ENCODE measurements around the gene FAR2.

DNA sequence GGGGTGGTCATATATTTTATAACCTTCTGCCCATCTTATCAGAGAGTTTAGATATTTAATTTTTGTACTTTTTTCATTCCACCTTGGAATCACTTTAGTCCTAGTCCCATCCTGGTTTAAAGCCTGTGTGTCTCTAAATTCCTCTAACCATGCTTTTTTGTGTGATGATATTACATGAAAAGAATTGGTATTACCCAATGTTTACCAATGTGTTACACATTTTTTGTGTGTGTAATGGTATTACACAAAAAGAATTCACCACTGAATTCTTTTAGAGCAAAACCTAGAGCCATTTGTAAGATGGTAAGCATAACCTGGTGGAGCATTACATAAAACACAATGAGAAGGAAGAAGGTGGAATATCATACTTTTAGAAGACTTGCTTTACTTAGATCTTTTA is 77.5 kb downstream of the FAR2 start:
- TF ChIP-seq, protein P1, sequence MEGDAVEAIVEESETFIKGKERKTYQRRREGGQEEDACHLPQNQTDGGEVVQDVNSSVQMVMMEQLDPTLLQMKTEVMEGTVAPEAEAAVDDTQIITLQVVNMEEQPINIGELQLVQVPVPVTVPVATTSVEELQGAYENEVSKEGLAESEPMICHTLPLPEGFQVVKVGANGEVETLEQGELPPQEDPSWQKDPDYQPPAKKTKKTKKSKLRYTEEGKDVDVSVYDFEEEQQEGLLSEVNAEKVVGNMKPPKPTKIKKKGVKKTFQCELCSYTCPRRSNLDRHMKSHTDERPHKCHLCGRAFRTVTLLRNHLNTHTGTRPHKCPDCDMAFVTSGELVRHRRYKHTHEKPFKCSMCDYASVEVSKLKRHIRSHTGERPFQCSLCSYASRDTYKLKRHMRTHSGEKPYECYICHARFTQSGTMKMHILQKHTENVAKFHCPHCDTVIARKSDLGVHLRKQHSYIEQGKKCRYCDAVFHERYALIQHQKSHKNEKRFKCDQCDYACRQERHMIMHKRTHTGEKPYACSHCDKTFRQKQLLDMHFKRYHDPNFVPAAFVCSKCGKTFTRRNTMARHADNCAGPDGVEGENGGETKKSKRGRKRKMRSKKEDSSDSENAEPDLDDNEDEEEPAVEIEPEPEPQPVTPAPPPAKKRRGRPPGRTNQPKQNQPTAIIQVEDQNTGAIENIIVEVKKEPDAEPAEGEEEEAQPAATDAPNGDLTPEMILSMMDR (IDR thresholded peaks at IDR 0.05; ENCODE audit: low read length) = no peak
- TF ChIP-seq EZH2 (IDR thresholded peaks at IDR 0.05; ENCODE audit: borderline replicate concordance, low read length) = no peak
